Muscle layer of colon (tissue), 2 donors: ENCODE data around the gene SOD3.
A peak's percentile ranks its signal among the peaks of the same experiment; 100 is the strongest.

Experiments used
- H3K27ac ChIP-seq: one replicate; pipeline ENCODE4 v1.7.0; 2013; ENCODE audit warnings: low read depth, mild to moderate bottlenecking, low read length, moderate library complexity
- H3K27me3 ChIP-seq, 2 donors: one replicate each; pipeline ENCODE4 v1.7.0; 2013; ENCODE audit warnings: low read length in 2 of 2, mild to moderate bottlenecking in 2 of 2; ENCODE audit not compliant: insufficient read depth in 2 of 2, control insufficient read depth in 1 of 2
- H3K36me3 ChIP-seq: one replicate; pipeline ENCODE4 v1.7.0; 2013; ENCODE audit warnings: mild to moderate bottlenecking, low read length; ENCODE audit not compliant: insufficient read depth
- H3K4me1 ChIP-seq: one replicate; pipeline ENCODE4 v1.7.0; 2013; ENCODE audit warnings: mild to moderate bottlenecking, low read length; ENCODE audit not compliant: insufficient read depth
- H3K4me3 ChIP-seq, 2 donors: one replicate each; pipeline ENCODE4 v1.7.0; 2013; ENCODE audit warnings: low read length in 2 of 2, low read depth in 1 of 2, mild to moderate bottlenecking in 1 of 2, moderate library complexity in 1 of 2
- H3K9ac ChIP-seq: one replicate; pipeline ENCODE4 v1.7.0; 2013; ENCODE audit warnings: low read length
- H3K9me3 ChIP-seq: one replicate; pipeline ENCODE4 v1.7.0; 2013; ENCODE audit warnings: mild to moderate bottlenecking, low read length
- donor health status: abdominal sarcoma.
- donor health status: Adenocarcinoma of cecum.

Gene SOD3

DNA sequence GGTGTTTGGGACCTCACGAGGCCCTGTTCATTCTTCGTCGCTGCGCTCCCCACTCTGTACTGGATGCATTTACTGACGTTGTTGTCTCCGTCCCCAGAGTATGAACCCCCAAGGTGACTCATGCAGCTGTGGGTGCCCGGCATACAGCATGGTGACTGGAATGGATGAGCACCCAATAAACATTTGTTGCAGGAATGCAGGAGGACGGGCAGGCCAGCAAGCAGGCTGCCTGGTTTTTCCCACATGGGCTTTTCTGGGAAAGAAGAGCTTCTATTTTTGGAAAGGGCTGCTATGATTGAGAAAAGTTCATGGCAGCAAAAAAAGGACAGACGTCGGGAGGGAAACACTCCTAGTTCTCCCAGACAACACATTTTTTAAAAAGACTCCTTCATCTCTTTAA is 893 bp upstream of the SOD3 start:
- Histone ChIP-seq H3K9ac (peak overlapping the region; percentile 8), H3K27me3 (no peaks in the 10 kb centered on the region), H3K4me3 (peak overlapping the region in 1 of 2 donors; percentile 72)

DNA sequence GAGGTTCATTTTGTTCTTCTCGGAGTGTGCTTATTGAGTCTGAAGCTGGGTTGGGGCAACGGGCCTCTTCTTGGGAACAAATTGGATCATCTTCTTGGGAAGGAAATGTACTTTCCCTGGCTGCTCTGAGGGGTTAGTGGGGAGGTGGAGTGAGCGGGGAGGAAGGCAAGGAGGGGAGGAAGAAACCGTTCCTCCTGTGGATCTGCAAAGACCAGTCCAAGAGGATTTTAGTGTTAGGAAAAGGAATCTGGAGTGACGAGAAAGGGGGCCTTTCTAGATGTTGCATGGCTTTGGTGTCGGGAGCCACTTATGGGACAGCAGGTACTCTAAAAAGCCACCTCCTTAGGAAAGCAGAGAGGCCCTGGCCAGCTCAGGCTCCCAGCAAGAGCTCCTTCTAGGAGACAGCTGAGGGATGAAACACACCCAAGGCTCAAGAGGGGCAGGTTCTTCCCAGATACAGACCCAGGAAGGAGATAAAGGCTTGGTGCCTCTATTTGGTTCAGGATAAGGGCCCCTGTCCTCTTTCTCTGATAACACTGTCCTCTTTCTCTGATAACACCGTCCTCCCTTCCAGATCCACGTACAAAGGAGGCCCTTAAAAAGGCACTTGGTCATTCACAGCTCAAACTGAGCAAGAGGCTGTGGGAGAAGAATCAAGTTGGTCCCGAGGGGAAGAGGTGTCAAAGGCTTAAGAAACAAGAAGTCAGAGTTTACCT is 451 bp downstream of the SOD3 start:
- H3K27ac ChIP-seq: peak overlapping the region; percentile 89
- H3K4me3 ChIP-seq: peak overlapping the region; percentile 15 to 72
- peak overlapping the region; percentile 8 for H3K9ac ChIP-seq
- no peaks in the 10 kb centered on the region for H3K9me3 ChIP-seq
- H3K36me3 ChIP-seq: no peaks in the 10 kb centered on the region
- H3K4me1 ChIP-seq: peaks cover 20% of the 10 kb centered on the region
- no peaks in the 10 kb centered on the region for H3K27me3 ChIP-seq

More for the DNA sequence above, 893 bp upstream of the SOD3 start:
- H3K36me3 ChIP-seq: no peaks in the 10 kb centered on the region
- no peaks in the 10 kb centered on the region for H3K9me3 ChIP-seq
- H3K27ac ChIP-seq: peak overlapping the region; percentile 89
- peaks cover 20% of the 10 kb centered on the region for H3K4me1 ChIP-seq

DNA sequence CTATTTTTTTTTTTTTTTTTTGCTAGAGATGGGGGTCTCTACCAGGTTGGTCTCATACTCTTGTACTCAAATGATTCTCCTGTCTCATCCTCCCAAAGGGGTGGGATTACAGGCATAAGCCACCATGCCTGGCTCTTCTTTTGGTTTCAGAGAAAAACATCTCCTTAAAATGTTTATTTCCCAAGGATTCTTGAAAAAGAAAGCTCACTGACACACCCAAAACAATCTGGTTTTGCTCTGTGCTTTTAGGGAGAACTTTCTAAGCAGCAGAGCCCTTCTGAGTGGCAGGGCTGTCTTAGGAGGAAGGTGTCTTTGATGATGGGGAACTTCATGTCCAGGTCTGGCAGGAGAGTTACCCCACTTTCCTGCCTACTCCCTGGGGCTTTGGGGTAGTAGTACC is 1.2 kb downstream of the SOD3 start:
- peaks cover 24% of the 10 kb centered on the region for H3K4me1 ChIP-seq
- no peak overlapping the region for H3K4me3 ChIP-seq
- no peaks in the 10 kb centered on the region for H3K9me3 ChIP-seq
- H3K27ac ChIP-seq: peak overlapping the region; percentile 89
- no peaks in the 10 kb centered on the region for H3K36me3 ChIP-seq
- H3K9ac ChIP-seq: no peak overlapping the region
- H3K27me3 ChIP-seq: no peaks in the 10 kb centered on the region

DNA sequence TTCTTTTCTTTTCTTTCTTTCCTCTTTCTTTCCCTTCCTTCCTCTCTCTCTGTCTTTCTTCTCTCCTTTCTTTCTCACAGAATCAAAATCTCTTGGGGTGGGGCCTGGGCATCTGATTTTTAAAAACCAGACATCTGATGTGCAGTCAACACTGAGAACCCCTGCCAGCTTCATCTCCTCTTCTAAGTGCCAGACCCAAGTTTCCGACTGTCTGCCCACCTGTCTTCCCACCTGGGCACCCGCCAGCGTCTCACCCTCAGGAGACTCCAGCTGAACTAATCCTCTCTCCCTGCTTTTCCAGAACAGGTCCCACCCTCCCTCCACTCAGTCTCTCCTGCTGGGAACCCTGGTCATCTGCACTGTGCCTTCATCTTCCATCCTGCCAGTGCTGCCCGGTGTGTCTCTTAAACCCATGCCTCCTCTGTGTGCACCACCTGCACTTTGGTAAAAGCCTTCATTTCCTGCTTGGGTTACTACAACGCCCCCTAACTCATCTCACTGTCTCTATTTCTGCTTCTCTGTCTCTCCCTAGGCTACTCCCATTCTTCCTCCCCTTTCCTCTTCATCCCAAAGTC is 2.8 kb downstream of the SOD3 start:
- Histone ChIP-seq H3K9me3 (no peaks in the 10 kb centered on the region), H3K4me1 (peaks cover 24% of the 10 kb centered on the region), H3K27ac (no peak overlapping the region), H3K36me3 (no peaks in the 10 kb centered on the region), H3K9ac (no peak overlapping the region), H3K4me3 (no peak overlapping the region), H3K27me3 (no peaks in the 10 kb centered on the region)

DNA sequence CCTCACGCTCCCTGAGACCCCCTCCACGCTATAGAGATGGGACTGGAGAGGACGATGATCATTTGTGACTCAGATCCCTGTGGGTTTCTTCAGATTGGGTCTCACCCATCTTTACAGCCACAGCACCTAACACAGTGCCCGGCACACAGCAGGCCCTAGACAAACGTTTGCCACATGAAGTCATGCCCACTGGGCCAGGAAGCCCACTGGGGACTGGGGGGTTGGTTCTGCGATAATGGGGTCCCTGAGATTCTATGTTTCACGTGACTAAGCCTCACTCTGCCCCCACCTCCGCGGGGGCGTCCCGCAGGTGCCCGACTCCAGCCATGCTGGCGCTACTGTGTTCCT is 3.8 kb downstream of the SOD3 start:
- Histone ChIP-seq H3K4me3 (no peak overlapping the region), H3K27me3 (no peaks in the 10 kb centered on the region), H3K27ac (no peak overlapping the region), H3K9me3 (no peaks in the 10 kb centered on the region), H3K9ac (no peak overlapping the region), H3K4me1 (peaks cover 22% of the 10 kb centered on the region), H3K36me3 (no peaks in the 10 kb centered on the region)

DNA sequence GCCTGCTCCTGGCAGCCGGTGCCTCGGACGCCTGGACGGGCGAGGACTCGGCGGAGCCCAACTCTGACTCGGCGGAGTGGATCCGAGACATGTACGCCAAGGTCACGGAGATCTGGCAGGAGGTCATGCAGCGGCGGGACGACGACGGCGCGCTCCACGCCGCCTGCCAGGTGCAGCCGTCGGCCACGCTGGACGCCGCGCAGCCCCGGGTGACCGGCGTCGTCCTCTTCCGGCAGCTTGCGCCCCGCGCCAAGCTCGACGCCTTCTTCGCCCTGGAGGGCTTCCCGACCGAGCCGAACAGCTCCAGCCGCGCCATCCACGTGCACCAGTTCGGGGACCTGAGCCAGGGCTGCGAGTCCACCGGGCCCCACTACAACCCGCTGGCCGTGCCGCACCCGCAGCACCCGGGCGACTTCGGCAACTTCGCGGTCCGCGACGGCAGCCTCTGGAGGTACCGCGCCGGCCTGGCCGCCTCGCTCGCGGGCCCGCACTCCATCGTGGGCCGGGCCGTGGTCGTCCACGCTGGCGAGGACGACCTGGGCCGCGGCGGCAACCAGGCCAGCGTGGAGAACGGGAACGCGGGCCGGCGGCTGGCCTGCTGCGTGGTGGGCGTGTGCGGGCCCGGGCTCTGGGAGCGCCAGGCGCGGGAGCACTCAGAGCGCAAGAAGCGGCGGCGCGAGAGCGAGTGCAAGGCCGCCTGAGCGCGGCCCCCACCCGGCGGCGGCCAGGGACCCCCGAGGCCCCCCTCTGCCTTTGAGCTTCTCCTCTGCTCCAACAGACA is 4.4 kb downstream of the SOD3 start:
- Histone ChIP-seq H3K36me3 (no peaks in the 10 kb centered on the region), H3K4me1 (peaks cover 19% of the 10 kb centered on the region), H3K27me3 (no peaks in the 10 kb centered on the region), H3K9me3 (no peaks in the 10 kb centered on the region), H3K4me3 (peak overlapping the region in 1 of 2 donors; percentile 41), H3K27ac (no peak overlapping the region), H3K9ac (no peak overlapping the region)

DNA sequence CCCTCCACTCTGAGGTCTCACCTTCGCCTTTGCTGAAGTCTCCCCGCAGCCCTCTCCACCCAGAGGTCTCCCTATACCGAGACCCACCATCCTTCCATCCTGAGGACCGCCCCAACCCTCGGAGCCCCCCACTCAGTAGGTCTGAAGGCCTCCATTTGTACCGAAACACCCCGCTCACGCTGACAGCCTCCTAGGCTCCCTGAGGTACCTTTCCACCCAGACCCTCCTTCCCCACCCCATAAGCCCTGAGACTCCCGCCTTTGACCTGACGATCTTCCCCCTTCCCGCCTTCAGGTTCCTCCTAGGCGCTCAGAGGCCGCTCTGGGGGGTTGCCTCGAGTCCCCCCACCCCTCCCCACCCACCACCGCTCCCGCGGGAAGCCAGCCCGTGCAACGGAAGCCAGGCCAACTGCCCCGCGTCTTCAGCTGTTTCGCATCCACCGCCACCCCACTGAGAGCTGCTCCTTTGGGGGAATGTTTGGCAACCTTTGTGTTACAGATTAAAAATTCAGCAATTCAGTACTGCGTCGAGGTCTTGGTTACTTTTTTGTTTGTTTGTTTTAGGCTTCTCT is 5.0 kb downstream of the SOD3 start:
- H3K27me3 ChIP-seq: no peaks in the 10 kb centered on the region
- H3K4me3 ChIP-seq: peak overlapping the region in 1 of 2 donors; percentile 41
- H3K9ac ChIP-seq: no peak overlapping the region
- peaks cover 22% of the 10 kb centered on the region for H3K4me1 ChIP-seq
- H3K36me3 ChIP-seq: no peaks in the 10 kb centered on the region
- no peak overlapping the region for H3K27ac ChIP-seq
- H3K9me3 ChIP-seq: no peaks in the 10 kb centered on the region

DNA sequence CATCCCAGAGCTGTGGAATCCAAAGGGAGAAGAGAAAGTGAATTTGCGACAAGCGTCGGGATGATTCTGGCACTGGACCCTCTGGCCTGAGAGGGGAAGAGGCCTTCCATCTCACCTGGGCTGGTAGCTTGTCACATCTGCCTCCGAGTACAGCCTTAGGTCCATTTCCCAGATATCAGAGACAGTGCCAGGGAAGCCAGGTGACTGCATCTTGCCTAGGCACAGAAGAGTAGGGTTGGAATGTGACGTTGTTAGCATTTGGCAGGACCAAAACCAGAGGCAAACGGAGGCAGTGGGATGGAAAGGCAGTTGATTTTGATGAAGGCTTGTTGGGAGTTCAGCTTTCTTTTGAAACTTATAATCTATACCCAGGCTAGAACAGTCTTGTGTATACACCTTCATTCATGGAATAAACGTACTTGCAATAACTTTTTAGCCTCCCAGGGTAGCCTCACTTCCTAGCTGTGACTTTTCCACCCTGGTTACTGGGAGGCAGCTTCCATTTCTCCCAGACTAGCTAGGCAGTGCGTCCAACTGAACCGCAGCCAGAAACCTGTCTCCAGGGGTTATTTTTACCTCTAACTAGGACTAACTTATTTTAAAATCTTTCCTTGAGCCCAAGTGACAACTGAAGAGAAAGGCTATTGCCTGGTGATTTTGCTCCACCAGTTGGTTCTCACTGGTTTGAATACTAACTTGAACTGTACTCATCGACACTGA is 5.9 kb downstream of the SOD3 start:
- no peaks in the 10 kb centered on the region for H3K27me3 ChIP-seq
- H3K9me3 ChIP-seq: no peaks in the 10 kb centered on the region
- no peak overlapping the region for H3K4me3 ChIP-seq
- no peak overlapping the region for H3K27ac ChIP-seq
- peaks cover 16% of the 10 kb centered on the region for H3K4me1 ChIP-seq
- no peaks in the 10 kb centered on the region for H3K36me3 ChIP-seq
- no peak overlapping the region for H3K9ac ChIP-seq

DNA sequence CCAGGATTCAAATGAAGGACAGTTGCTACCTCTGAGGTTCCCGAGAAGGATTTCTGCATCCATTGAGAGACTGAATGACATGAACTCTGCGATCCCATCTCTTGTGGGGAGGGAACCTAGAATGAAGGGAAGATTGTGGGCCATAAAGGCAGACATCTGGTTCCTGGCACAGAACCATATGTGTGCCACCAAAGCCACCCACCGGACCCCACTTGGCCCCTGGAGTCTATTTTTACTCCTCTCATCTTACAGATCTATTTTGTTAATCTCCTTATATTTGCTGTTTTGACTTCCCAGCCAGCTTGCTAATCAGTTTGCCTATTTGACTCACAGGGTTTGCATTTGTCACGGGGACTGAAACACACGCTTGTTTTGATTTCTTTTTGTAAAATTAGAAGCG is 7.3 kb downstream of the SOD3 start:
- Histone ChIP-seq H3K27ac (no peak overlapping the region), H3K27me3 (no peaks in the 10 kb centered on the region), H3K4me3 (no peak overlapping the region), H3K9ac (no peak overlapping the region), H3K36me3 (no peaks in the 10 kb centered on the region), H3K9me3 (no peaks in the 10 kb centered on the region), H3K4me1 (peaks cover 9% of the 10 kb centered on the region)

DNA sequence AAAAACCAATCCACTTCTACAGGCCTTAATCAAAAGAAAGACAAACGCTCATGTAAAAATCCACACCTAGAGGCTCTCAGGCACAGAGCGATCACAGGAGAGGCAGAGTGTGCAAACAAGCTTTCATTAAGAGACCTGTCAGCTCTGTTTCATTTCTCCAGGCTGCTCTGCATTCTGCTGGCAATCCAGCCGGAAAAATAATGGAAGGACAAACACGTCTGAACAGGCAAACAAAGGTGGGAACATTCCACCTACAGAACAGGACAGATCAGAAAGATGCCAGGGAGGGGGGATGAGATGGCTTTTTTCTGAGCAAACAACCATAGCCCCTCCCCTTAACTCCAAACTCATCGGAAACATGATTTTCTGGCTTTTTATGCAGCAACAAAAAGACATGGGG is 9.7 kb downstream of the SOD3 start:
- no peak overlapping the region for H3K4me3 ChIP-seq
- no peak overlapping the region for H3K27ac ChIP-seq
- H3K4me1 ChIP-seq: peaks cover 9% of the 10 kb centered on the region
- no peaks in the 10 kb centered on the region for H3K27me3 ChIP-seq
- no peaks in the 10 kb centered on the region for H3K36me3 ChIP-seq
- H3K9me3 ChIP-seq: no peaks in the 10 kb centered on the region
- no peak overlapping the region for H3K9ac ChIP-seq

DNA sequence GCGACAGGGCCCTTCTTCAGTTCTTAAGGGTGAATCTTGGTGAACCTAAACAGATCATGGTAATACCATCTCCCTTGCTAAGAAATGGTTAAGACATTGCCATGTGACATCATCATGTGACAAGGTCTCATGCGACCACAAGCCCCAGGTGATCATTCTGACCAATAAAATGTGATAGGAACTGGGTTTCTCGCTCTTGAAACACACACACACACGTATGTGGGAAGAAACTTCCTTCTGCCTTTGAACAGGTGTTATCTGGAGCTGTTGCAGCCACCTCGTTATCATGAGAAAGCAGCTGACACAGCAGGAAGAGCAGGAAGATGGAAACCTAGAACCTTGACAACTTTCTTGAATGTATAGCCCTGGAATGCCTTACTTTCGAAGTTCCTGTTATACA is 10.2 kb downstream of the SOD3 start:
- no peak overlapping the region for H3K9ac ChIP-seq

More for the DNA sequence above, 10.2 kb downstream of the SOD3 start:
- Histone ChIP-seq H3K4me1 (peaks cover 9% of the 10 kb centered on the region), H3K4me3 (no peak overlapping the region), H3K27ac (no peak overlapping the region), H3K27me3 (no peaks in the 10 kb centered on the region), H3K9me3 (no peaks in the 10 kb centered on the region), H3K36me3 (no peaks in the 10 kb centered on the region)
